ENCODE data around the gene PPP1R15B.

The PPP1R15B gene

DNA sequence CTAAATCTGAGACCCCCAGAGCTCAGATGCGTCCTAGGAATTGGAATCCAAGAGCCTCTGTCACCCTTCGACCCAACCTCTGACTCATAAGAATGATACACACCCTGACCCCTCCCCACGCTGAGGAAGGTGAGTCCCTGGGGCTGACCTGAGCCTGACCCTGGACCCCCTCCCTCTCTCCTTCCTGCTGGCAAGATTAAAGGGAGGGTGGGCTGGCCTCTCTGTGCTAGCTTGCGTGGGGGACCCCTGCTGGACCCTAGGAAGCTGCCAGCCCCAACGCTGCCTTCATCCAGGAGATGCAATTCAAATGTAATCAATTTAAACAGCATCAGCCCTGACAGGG lies 52.5 kb downstream of the PPP1R15B start:
- H3K4me1 ChIP-seq (ENCODE audit: control insufficient read depth in 1 of 2, insufficient read depth in 2 of 2, low read length in 2 of 2), result peaks cover 0 to 16% of the 10 kb centered on the region in 2 donors
- no peaks in the 10 kb centered on the region for H3K27me3 ChIP-seq (ENCODE audit: low read depth, low read length)
- H3K27ac ChIP-seq (ENCODE audit: low read length), result no peak overlapping the region
- H3K9me3 ChIP-seq (ENCODE audit: control insufficient read depth in 1 of 2, low read length in 2 of 2), result no peaks in the 10 kb centered on the region
- no peaks in the 10 kb centered on the region for H3K36me3 ChIP-seq (ENCODE audit: control insufficient read depth in 1 of 2, insufficient read depth in 2 of 2, low read length in 2 of 2)
- no peak overlapping the region for H3K4me3 ChIP-seq (ENCODE audit: low read depth in 1 of 2, low read length in 2 of 2)

GRCh38 chr1:204358605-204359004 lies 53.0 kb downstream of the PPP1R15B start:
- no peaks in the 10 kb centered on the region for H3K36me3 ChIP-seq (ENCODE audit: control insufficient read depth in 1 of 2, insufficient read depth in 2 of 2, low read length in 2 of 2)
- H3K4me3 ChIP-seq (ENCODE audit: low read depth in 1 of 2, low read length in 2 of 2), result no peak overlapping the region
- no peaks in the 10 kb centered on the region for H3K27me3 ChIP-seq (ENCODE audit: low read depth, low read length)
- no peak overlapping the region for H3K27ac ChIP-seq (ENCODE audit: low read length)
- H3K4me1 ChIP-seq (ENCODE audit: control insufficient read depth in 1 of 2, insufficient read depth in 2 of 2, low read length in 2 of 2), result peaks cover 0 to 16% of the 10 kb centered on the region in 2 donors
- H3K9me3 ChIP-seq (ENCODE audit: control insufficient read depth in 1 of 2, low read length in 2 of 2), result no peaks in the 10 kb centered on the region

- no peak overlapping the region for H3K27ac ChIP-seq (ENCODE audit: low read length)
- no peak overlapping the region for H3K4me3 ChIP-seq (ENCODE audit: low read depth in 1 of 2, low read length in 2 of 2)
- peaks cover 0 to 9% of the 10 kb centered on the region in 2 donors for H3K4me1 ChIP-seq (ENCODE audit: control insufficient read depth in 1 of 2, insufficient read depth in 2 of 2, low read length in 2 of 2)
- no peaks in the 10 kb centered on the region for H3K27me3 ChIP-seq (ENCODE audit: low read depth, low read length)
- no peaks in the 10 kb centered on the region for H3K36me3 ChIP-seq (ENCODE audit: control insufficient read depth in 1 of 2, insufficient read depth in 2 of 2, low read length in 2 of 2)
- H3K9me3 ChIP-seq (ENCODE audit: control insufficient read depth in 1 of 2, low read length in 2 of 2), result no peaks in the 10 kb centered on the region
Measured at GRCh38 chr1:204357551-204358490, 53.8 kb downstream of the PPP1R15B start.

DNA sequence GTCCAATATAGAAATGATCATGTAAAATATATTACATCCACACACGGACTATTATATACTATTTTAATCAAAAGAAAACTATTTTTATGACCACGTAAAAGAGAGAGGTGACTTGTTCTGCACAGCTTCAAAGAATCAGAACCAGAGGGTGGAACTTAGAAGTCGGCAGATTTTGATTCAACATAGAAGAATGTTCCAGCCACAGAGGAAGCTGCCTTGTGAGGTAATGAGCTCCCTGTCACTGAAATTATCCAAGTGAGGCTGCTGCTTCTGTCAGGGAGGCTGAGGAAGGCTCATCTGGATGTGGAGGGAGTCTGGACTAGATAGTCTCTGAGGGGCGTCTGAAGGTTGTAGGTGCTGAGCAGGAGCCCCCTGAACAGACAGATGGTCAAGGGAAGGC lies 54.6 kb downstream of the PPP1R15B start:
- Histone ChIP-seq H3K9me3 (ENCODE audit: control insufficient read depth in 1 of 2, low read length in 2 of 2) (no peaks in the 10 kb centered on the region), H3K4me1 (ENCODE audit: control insufficient read depth in 1 of 2, insufficient read depth in 2 of 2, low read length in 2 of 2) (peaks cover 0 to 9% of the 10 kb centered on the region in 2 donors), H3K4me3 (ENCODE audit: low read depth in 1 of 2, low read length in 2 of 2) (no peak overlapping the region), H3K36me3 (ENCODE audit: control insufficient read depth in 1 of 2, insufficient read depth in 2 of 2, low read length in 2 of 2) (no peaks in the 10 kb centered on the region), H3K27ac (ENCODE audit: low read length) (no peak overlapping the region), H3K27me3 (ENCODE audit: low read depth, low read length) (no peaks in the 10 kb centered on the region)

GRCh38 chr1:204355913-204356312 lies 55.7 kb downstream of the PPP1R15B start:
- no peak overlapping the region for H3K4me3 ChIP-seq (ENCODE audit: low read depth in 1 of 2, low read length in 2 of 2)
- H3K27ac ChIP-seq (ENCODE audit: low read length), result no peak overlapping the region
- peaks cover 0 to 9% of the 10 kb centered on the region in 2 donors for H3K4me1 ChIP-seq (ENCODE audit: control insufficient read depth in 1 of 2, insufficient read depth in 2 of 2, low read length in 2 of 2)
- no peaks in the 10 kb centered on the region for H3K9me3 ChIP-seq (ENCODE audit: control insufficient read depth in 1 of 2, low read length in 2 of 2)
- no peaks in the 10 kb centered on the region for H3K27me3 ChIP-seq (ENCODE audit: low read depth, low read length)
- H3K36me3 ChIP-seq (ENCODE audit: control insufficient read depth in 1 of 2, insufficient read depth in 2 of 2, low read length in 2 of 2), result no peaks in the 10 kb centered on the region

GRCh38 chr1:204354579-204354978 lies 57.0 kb downstream of the PPP1R15B start:
- Histone ChIP-seq H3K4me3 (ENCODE audit: low read depth in 1 of 2, low read length in 2 of 2) (no peak overlapping the region), H3K4me1 (ENCODE audit: control insufficient read depth in 1 of 2, insufficient read depth in 2 of 2, low read length in 2 of 2) (peaks cover 0 to 11% of the 10 kb centered on the region in 2 donors), H3K27ac (ENCODE audit: low read length) (no peak overlapping the region), H3K36me3 (ENCODE audit: control insufficient read depth in 1 of 2, insufficient read depth in 2 of 2, low read length in 2 of 2) (no peaks in the 10 kb centered on the region), H3K9me3 (ENCODE audit: control insufficient read depth in 1 of 2, low read length in 2 of 2) (no peaks in the 10 kb centered on the region), H3K27me3 (ENCODE audit: low read depth, low read length) (no peaks in the 10 kb centered on the region)

Measured in muscle layer of duodenum (tissue), 2 donors.